Gastrocnemius medialis (tissue), 4 donors: ENCODE measurements around the gene MRPL41. TPM values are rescaled to one million over a fixed set of nuclear protein-coding genes. Genes with fewer than 3 reads are reported as not detected.
"Not testable (repeated sequence)": the region's sequence is repeated elsewhere in the genome, so short reads cannot be mapped to it uniquely, and the experiment has no call there.

Experiments
- ATAC-seq, 2 donors: fragments of 150-250 bp; one replicate each; pipeline ENCODE4 v1.9.1; 2016
- DNase-seq, 2 donors: peaks; one replicate each; pipeline ENCODE4 v3.0.0-alpha.2; 2019
- H3K27ac ChIP-seq, 4 donors: fragments of 200-600 bp; sonication (generic); 1 replicate in 1 of 4; 2 replicates in 3 of 4; pipeline ENCODE4 v1.5.1; 2016 to 2018; ENCODE audit warnings: mild to moderate bottlenecking in 2 of 4, moderate library complexity in 1 of 4
- H3K27me3 ChIP-seq, 3 donors: fragments of 200-600 bp; sonication (generic) in 2 of 3; 1 replicate in 1 of 3; 2 replicates in 2 of 3; pipeline versions ENCODE4 v1.5.1 to v1.6.0; 2016 to 2019; ENCODE audit warnings: mild to moderate bottlenecking in 1 of 3, moderate library complexity in 1 of 3
- H3K36me3 ChIP-seq, 2 donors: fragments of 200-600 bp; sonication (generic) in 1 of 2; one replicate each; pipeline ENCODE4 v1.5.1; 2017 to 2018
- H3K4me1 ChIP-seq, 2 donors: fragments of 200-600 bp; sonication (generic) in 1 of 2; one replicate each; pipeline ENCODE4 v1.5.1; 2016 to 2017; ENCODE audit warnings: mild to moderate bottlenecking in 2 of 2
- H3K4me3 ChIP-seq, 4 donors: fragments of 200-600 bp; sonication (generic) in 3 of 4; 1 replicate in 1 of 4; 2 replicates in 3 of 4; pipeline ENCODE4 v1.5.1; 2016 to 2019; ENCODE audit warnings: mild to moderate bottlenecking in 2 of 4
- H3K9me3 ChIP-seq, 3 donors: fragments of 200-600 bp; sonication (generic) in 2 of 3; 1 replicate in 1 of 3; 2 replicates in 2 of 3; pipeline ENCODE4 v1.5.1; 2016 to 2019
- POLR2A ChIP-seq, 2 donors: fragments of 450-650 bp; IDR thresholded peaks; one replicate each; pipeline ENCODE4 v1.6.1; 2017; ENCODE audit warnings: antibody characterized with exemption in 2 of 2, mild to moderate bottlenecking in 2 of 2, moderate library complexity in 2 of 2
- in situ Hi-C, 4 donors: fragments of 200-750 bp; cut with MboI; loops; one replicate each; pipeline versions ENCODE4 v1.15.0 to v1.8.0; 2017; ENCODE audit warnings: low sequenced_read_pairs in 4 of 4
- intact Hi-C: fragments of 100-400 bp; cut with DNase I; formaldehyde crosslinking; loops from one replicate; pipeline ENCODE4 v1.15.1; 2023; ENCODE audit warnings: low total_unique reads
- total RNA-seq, 4 donors: library from RNA; depleted of rRNA; stranded (reverse); fragments of >200 nt; gene quantifications; one replicate each; pipeline versions ENCODE4 v1.1.0 to v1.2.3, GENCODE V29; 2016
- TF ChIP-seq, protein P1 (sequence below), 5 experiments: fragments of 450-650 bp in 3 of 5; fragments of 200-600 bp in 2 of 5; sonication (generic) in 2 of 5; IDR thresholded peaks in 4 of 5; conservative IDR thresholded peaks in 1 of 5; 1 replicate in 4 of 5; 2 replicates in 1 of 5; pipeline ENCODE4 v1.5.1; 2016 to 2019; ENCODE audit warnings: antibody characterized with exemption in 5 of 5, mild to moderate bottlenecking in 3 of 5, moderate library complexity in 3 of 5

Gene MRPL41
- total RNA-seq, 4 donors from 2014 or later: 107 to 137 (median 126) TPM

DNA sequence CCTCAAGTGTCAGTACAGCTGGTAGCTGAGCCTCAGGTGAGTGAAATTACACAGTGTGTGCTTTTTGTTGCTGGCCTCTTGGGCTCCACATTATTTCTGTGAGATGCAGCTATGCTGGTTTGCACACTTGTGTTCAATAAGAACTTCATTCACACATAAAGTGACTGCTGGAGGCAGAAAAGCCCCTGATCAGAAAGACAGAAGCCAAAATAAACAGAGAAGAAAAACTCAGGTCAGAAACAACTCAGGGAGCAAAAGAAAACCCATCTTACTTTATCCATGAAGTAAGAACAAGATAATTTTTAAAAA is 16.6 kb upstream of the MRPL41 start:
- TF ChIP-seq POLR2A (IDR thresholded peaks at IDR 0.05): no peak
- TF ChIP-seq, protein P1, sequence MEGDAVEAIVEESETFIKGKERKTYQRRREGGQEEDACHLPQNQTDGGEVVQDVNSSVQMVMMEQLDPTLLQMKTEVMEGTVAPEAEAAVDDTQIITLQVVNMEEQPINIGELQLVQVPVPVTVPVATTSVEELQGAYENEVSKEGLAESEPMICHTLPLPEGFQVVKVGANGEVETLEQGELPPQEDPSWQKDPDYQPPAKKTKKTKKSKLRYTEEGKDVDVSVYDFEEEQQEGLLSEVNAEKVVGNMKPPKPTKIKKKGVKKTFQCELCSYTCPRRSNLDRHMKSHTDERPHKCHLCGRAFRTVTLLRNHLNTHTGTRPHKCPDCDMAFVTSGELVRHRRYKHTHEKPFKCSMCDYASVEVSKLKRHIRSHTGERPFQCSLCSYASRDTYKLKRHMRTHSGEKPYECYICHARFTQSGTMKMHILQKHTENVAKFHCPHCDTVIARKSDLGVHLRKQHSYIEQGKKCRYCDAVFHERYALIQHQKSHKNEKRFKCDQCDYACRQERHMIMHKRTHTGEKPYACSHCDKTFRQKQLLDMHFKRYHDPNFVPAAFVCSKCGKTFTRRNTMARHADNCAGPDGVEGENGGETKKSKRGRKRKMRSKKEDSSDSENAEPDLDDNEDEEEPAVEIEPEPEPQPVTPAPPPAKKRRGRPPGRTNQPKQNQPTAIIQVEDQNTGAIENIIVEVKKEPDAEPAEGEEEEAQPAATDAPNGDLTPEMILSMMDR (IDR thresholded peaks at IDR 0.05 in 4 of 5, conservative IDR thresholded peaks at IDR 0.05 in 1 of 5): no peak
- no peak for ATAC-seq
- Histone ChIP-seq H3K4me1 (peaks cover 7 to 10% of the 10 kb centered on the region in 2 donors), H3K27me3 (no peaks in the 10 kb centered on the region), H3K27ac (peak overlapping the region in 1 of 4 donors; percentile 28), H3K36me3 (peaks cover 0 to 27% of the 10 kb centered on the region in 2 donors), H3K4me3 (no peak overlapping the region), H3K9me3 (no peaks in the 10 kb centered on the region)
- in situ Hi-C loops (no loop called here), intact Hi-C loops (no loop called here)
- no peak for DNase-seq

DNA sequence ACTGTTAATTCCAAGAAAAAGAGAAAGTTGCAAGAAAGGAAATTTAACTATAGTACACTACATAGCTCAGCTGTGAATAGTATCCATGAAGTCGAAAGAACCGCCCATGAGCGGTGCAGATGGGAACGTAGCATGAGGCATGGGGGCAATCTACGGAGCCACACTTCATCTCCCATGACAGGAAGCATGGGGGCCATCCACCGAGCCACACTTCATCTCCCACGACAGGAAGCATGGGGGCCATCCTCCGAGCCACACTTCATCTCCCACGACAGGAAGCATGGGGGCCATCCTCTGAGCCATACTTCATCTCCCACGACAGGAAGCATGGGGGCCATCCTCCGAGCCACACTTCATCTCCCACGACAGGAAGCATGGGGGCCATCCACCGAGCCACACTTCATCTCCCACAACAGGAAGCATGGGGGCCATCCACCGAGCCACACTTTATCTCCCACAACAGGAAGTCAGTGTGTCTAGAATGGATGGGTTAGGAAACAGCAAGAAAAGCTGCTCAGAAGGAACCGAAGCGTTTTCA is 15.0 kb upstream of the MRPL41 start:
- ATAC-seq, H3K27ac ChIP-seq, H3K4me1 ChIP-seq, H3K4me3 ChIP-seq, H3K9me3 ChIP-seq, DNase-seq, in situ Hi-C loops, H3K27me3 ChIP-seq, intact Hi-C loops: not testable (repeated sequence)
- H3K36me3 ChIP-seq: peaks cover 0 to 41% of the 10 kb centered on the region in 2 donors

DNA sequence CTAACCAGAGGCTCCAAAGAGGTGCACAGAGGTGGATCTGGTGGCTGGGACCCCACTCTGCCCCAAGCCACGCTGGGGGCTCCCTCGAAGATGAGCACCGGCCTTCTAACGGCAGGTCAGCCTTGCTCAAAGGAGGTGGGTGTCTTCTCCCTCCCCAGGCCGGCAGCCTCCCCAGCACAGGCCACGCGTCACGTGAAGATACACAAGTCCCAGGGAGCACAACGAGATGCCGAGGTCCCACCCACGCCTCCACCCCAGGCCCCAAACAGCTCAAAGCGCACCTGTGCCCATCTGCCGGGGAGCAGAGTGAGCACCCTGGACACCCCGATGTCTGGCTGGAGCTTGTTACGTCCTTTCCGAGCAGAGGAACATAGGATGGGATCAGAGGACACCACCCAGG is 13.6 kb upstream of the MRPL41 start:
- Histone ChIP-seq H3K36me3 (peaks cover 0 to 52% of the 10 kb centered on the region in 2 donors), H3K4me1 (peaks cover 7% of the 10 kb centered on the region in 2 donors), H3K27ac (no peak overlapping the region), H3K9me3 (no peaks in the 10 kb centered on the region), H3K4me3 (no peak overlapping the region), H3K27me3 (no peaks in the 10 kb centered on the region)
- intact Hi-C loops (no loop called here), in situ Hi-C loops (no loop called here)
- ATAC-seq (no peak), DNase-seq (no peak)
- TF ChIP-seq, protein P1 (IDR thresholded peaks at IDR 0.05 in 4 of 5, conservative IDR thresholded peaks at IDR 0.05 in 1 of 5): no peak
- no peak for TF ChIP-seq POLR2A (IDR thresholded peaks at IDR 0.05)

DNA sequence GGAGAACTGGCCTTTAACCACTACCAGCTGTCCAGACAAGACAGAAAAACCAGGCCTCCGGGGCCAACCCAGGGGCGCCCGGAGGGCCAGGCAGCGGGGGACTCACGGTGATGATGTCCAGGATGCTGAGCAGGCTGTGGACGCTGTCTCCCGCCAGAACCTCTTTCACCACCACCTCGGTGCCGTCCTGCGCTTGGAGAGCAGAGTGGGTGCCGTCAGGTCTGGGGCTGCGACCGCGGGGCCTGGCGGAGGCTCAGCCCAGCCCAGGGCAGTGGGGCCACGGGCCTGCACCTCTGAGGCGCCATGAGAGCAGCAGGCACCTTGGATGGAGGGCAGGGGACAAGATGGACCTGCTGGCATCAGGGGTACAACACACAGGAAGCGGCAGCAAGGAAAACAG is 11.1 kb upstream of the MRPL41 start:
- Histone ChIP-seq H3K36me3 (peaks cover 0 to 54% of the 10 kb centered on the region in 2 donors), H3K27me3 (no peaks in the 10 kb centered on the region), H3K9me3 (no peaks in the 10 kb centered on the region), H3K4me1 (peaks cover 0 to 5% of the 10 kb centered on the region in 2 donors), H3K27ac (no peak overlapping the region), H3K4me3 (no peak overlapping the region)
- TF ChIP-seq, protein P1 (IDR thresholded peaks at IDR 0.05 in 4 of 5, conservative IDR thresholded peaks at IDR 0.05 in 1 of 5): no peak
- no peak for TF ChIP-seq POLR2A (IDR thresholded peaks at IDR 0.05)
- DNase-seq: no peak
- ATAC-seq: no peak
- in situ Hi-C loops: no loop called here
- intact Hi-C loops: no loop called here

DNA sequence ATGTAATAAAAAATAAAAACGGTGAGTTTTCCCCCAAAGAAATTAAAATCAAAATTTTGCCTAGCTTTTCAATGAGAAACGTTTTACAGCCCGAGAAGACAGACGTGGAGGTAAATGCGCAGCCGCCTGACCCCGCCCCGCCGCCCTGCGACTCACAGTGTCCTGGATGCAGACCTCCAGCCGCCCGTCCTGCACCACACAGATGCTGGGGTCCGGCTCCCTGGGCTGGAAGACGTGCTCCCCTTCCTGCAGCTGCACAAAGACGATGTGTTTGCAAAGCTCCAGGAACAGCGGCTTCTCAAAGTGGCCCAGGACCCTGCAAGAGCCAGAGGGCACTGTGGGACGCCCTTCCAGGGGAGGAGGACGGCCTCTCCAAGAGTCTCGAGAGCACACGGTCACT is 9.2 kb upstream of the MRPL41 start:
- Histone ChIP-seq H3K4me3 (no peak overlapping the region), H3K27me3 (no peaks in the 10 kb centered on the region), H3K9me3 (no peaks in the 10 kb centered on the region), H3K36me3 (peaks cover 0 to 53% of the 10 kb centered on the region in 2 donors), H3K4me1 (peaks cover 7 to 20% of the 10 kb centered on the region in 2 donors), H3K27ac (no peak overlapping the region)
- ATAC-seq: no peak
- intact Hi-C loops (no loop called here), in situ Hi-C loops (no loop called here)
- TF ChIP-seq, protein P1 (IDR thresholded peaks at IDR 0.05 in 4 of 5, conservative IDR thresholded peaks at IDR 0.05 in 1 of 5): no peak
- no peak for TF ChIP-seq POLR2A (IDR thresholded peaks at IDR 0.05)
- DNase-seq: no peak
